K562 (cell line): ENCODE measurements around the gene CMTM5. TPM values are rescaled to one million over a fixed set of nuclear protein-coding genes. Genes with fewer than 3 reads are reported as not detected.

Experiments
- ATAC-seq: fragments of 200-7000 bp; cut with Tn5 transposase; 3 replicates; pipeline ENCODE4 v1.9.1; 2020; ENCODE audit warnings: moderate library complexity
- BruUV-seq: library from RNA; stranded (reverse); fragments of 400-500 nt; replicated peaks from 2 replicates; lab custom pipeline; 2021; lab: Mats Ljungman, UMichigan
- CTCF ChIA-PET: fragments of 300-600 bp; formaldehyde crosslinking; extraction: SDS; loops from one replicate; lab custom pipeline; 2021; ENCODE audit warnings: low intra/inter-chr PET ratio; lab: Yijun Ruan, JAX
- POLR2A ChIA-PET: fragments of 300-600, 350-650 bp; sonication (Branson Sonifier 250); formaldehyde crosslinking; extraction: SDS; loops from one replicate; lab custom pipeline; 2021; ENCODE audit warnings: antibody characterized with exemption, inconsistent platforms; lab: Yijun Ruan, JAX
- DNase-seq, 4 experiments: peaks; one replicate each; pipeline versions ENCODE4 v3.0.0 to v3.0.0-alpha.2; 2011 to 2018; ENCODE audit warnings: low spot score in 3 of 4, mixed read lengths in 3 of 4; ENCODE audit errors: extremely low read depth in 1 of 4
- FAIRE-seq: peaks from 2 replicates; lab custom pipeline; 2011; peaks lifted over from hg19 to GRCh38; lab: Jason Lieb, UNC
- H2AFZ ChIP-seq: 2 replicates; pipeline ENCODE4 v1.6.0; 2011; ENCODE audit warnings: low read depth, low read length, control low read depth, inconsistent platforms
- H3K27ac ChIP-seq: fragments of 200-600 bp; 3 replicates; pipeline ENCODE4 v1.8.0; 2011; ENCODE audit warnings: low read depth, mild to moderate bottlenecking, control low read depth, inconsistent platforms, low read length, moderate library complexity, mixed read lengths; ENCODE audit errors: extremely low read depth
- H3K27me3 ChIP-seq, 2 experiments: fragments of 300-600 bp in 1 of 2; 2 replicates in 1 of 2; 3 replicates in 1 of 2; pipeline versions ENCODE4 v1.6.0 to v1.8.0; 2011; ENCODE audit warnings: inconsistent platforms in 2 of 2, low read length in 2 of 2, mild to moderate bottlenecking in 1 of 2, mixed read lengths in 1 of 2, moderate library complexity in 1 of 2; ENCODE audit not compliant: control insufficient read depth in 2 of 2, insufficient read depth in 2 of 2
- H3K36me3 ChIP-seq: fragments of 300-600 bp; 3 replicates; pipeline ENCODE4 v1.8.0; 2011; ENCODE audit warnings: mild to moderate bottlenecking, low read length, inconsistent platforms; ENCODE audit not compliant: control insufficient read depth, insufficient read depth
- H3K4me1 ChIP-seq, 2 experiments: fragments of 200-600 bp in 1 of 2; replicated peaks in 1 of 2; 2 replicates in 1 of 2; 3 replicates in 1 of 2; pipeline versions ENCODE4 v1.5.1 to v1.8.0; 2011; ENCODE audit warnings: inconsistent platforms in 2 of 2, low read length in 2 of 2, mild to moderate bottlenecking in 1 of 2, mixed read lengths in 1 of 2, moderate library complexity in 1 of 2; ENCODE audit not compliant: control insufficient read depth in 2 of 2, insufficient read depth in 2 of 2
- H3K4me2 ChIP-seq: 2 replicates; pipeline ENCODE4 v1.6.1; 2011; ENCODE audit warnings: low read length, control low read depth, inconsistent platforms, mixed read lengths; ENCODE audit not compliant: insufficient read depth
- H3K4me3 ChIP-seq: fragments of 200-600 bp; sonication (generic), shearing (Covaris generic); 2 replicates; pipeline ENCODE4 v1.5.1; 2016; ENCODE audit warnings: control low read depth, inconsistent platforms
- H3K79me2 ChIP-seq: fragments of 200-600 bp; 3 replicates; pipeline ENCODE4 v1.8.0; 2011; ENCODE audit warnings: low read length, inconsistent platforms; ENCODE audit not compliant: control insufficient read depth, insufficient read depth
- H3K9ac ChIP-seq, 2 experiments: 2 replicates each; pipeline versions ENCODE4 v1.6.0 to v1.6.1; 2011; ENCODE audit warnings: low read depth in 2 of 2, low read length in 2 of 2, control low read depth in 1 of 2, inconsistent platforms in 1 of 2, mild to moderate bottlenecking in 1 of 2, mixed read lengths in 1 of 2; ENCODE audit not compliant: insufficient read depth in 1 of 2
- H3K9me1 ChIP-seq: one replicate; pipeline ENCODE4 v1.6.0; 2011; ENCODE audit warnings: inconsistent platforms, mild to moderate bottlenecking, low read length, moderate library complexity; ENCODE audit not compliant: control insufficient read depth, insufficient read depth
- H3K9me3 ChIP-seq: replicated peaks from 2 replicates; pipeline ENCODE4 v1.5.1; 2011; ENCODE audit warnings: low read depth, low read length, inconsistent platforms; ENCODE audit not compliant: control insufficient read depth, insufficient read depth
- H4K20me1 ChIP-seq: replicated peaks from 2 replicates; pipeline ENCODE4 v1.6.1; 2011; ENCODE audit warnings: low read length, inconsistent platforms, mixed read lengths; ENCODE audit not compliant: control insufficient read depth, insufficient read depth
- NELFE ChIP-seq: IDR thresholded peaks from 2 replicates; pipeline ENCODE4 v1.6.1; 2011; ENCODE audit warnings: mild to moderate bottlenecking; ENCODE audit not compliant: insufficient read depth, insufficient read length
- TBP ChIP-seq: optimal IDR thresholded peaks from 2 replicates; pipeline ENCODE3; 2011; ENCODE audit warnings: low read depth, low read length, improper control_type of control experiment
- WGBS: fragments of 100-300 bp; shearing (Covaris generic); methylation state at CpG from one replicate; pipeline ENCODE4 v1.1.6; 2016; ENCODE audit warnings: low coverage, mixed read lengths; ENCODE audit not compliant: insufficient coverage; ENCODE audit errors: missing lambda C conversion rate; 5-methylcytosine and 5-hydroxymethylcytosine counted together
- in situ Hi-C: fragments of 300-500 bp; cut with MboI; formaldehyde crosslinking; loops from 4 replicates; pipeline ENCODE4 v1.15.0; 2018; ENCODE audit warnings: inconsistent platforms, mixed read lengths
- intact Hi-C: fragments of 100-400 bp; cut with micrococcal nuclease; formaldehyde crosslinking; loops from 2 replicates; pipeline ENCODE4 v1.14.2; 2022
- polyA plus RNA-seq, 8 experiments: library from polyadenylated mRNA; depleted of rRNA in 4 of 8; stranded (reverse) in 5 of 8; unstranded in 3 of 8; fragments of >200 nt; fragmentation: Nextera tagmentation in 2 of 8; fragmentation: Illumina TruSeq in 1 of 8; extraction: Ambion mirVana in 2 of 8; extraction: Trizol in 1 of 8; gene quantifications; 2 replicates each; pipeline versions ENCODE4 v1.2.1 to v1.2.3, GENCODE V29; 2011 to 2014; ENCODE audit warnings: inconsistent platforms in 1 of 8, missing spikeins in 1 of 8
- total RNA-seq, 7 experiments: library from RNA; depleted of rRNA in 6 of 7; stranded (reverse); fragments of >200 nt in 6 of 7; fragmentation: Illumina TruSeq in 2 of 7; extraction: Trizol in 2 of 7; gene quantifications; 2 replicates each; pipeline versions ENCODE4 v1.2.1 to v1.2.3, GENCODE V29; 2011 to 2021; ENCODE audit warnings: low replicate concordance in 1 of 7
- TF ChIP-seq, protein P1 (sequence below), 2 experiments: IDR thresholded peaks in 1 of 2; conservative IDR thresholded peaks in 1 of 2; 2 replicates each; pipeline ENCODE4 v1.6.1; 2016; ENCODE audit warnings: low read depth in 2 of 2, mild to moderate bottlenecking in 1 of 2, missing compliant biosample characterization in 1 of 2, missing genetic modification characterization in 1 of 2, moderate library complexity in 1 of 2
- TF ChIP-seq, protein P2 (sequence below): fragments of 450-650 bp; IDR thresholded peaks from 2 replicates; pipeline ENCODE4 v1.7.1; 2018; ENCODE audit warnings: mild to moderate bottlenecking, low read depth; ENCODE audit not compliant: partially characterized antibody
- TF ChIP-seq, protein P3 (sequence below): sonication (generic); IDR thresholded peaks from 2 replicates; pipeline ENCODE4 v1.6.1; 2016

The CMTM5 gene
- total and polyA plus RNA-seq, 9 of the 15 experiments (the other 6 are each of a cell fraction or from before 2014, with no cell fraction given), result 0.21 TPM; not detected in 8

DNA sequence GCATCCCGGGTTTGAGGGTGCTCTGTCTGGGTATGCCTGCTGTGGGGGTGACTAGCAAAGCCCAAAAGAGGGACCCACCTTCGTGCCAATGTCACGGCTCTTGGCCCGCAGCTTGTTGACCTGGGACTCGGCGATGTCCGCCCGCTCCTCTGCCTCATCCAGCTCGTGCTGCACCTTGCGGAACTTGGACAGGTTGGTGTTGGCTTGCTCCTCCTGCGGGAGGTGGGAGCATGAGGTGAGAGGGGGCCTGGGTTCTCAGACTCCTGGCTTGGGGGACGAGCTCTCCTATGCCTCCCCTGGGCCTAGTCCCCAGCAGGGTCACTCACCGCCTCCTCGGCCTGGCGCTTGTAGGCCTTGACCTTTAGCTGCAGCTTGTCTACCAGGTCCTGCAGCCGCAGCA is 36.8 kb downstream of the CMTM5 start:
- intact Hi-C loops (no loop called here), in situ Hi-C loops (no loop called here)
- no peak overlapping the region for H3K4me3 ChIP-seq
- H3K9me3 ChIP-seq, result no peaks in the 10 kb centered on the region
- no peaks in the 10 kb centered on the region for H3K36me3 ChIP-seq
- no peak overlapping the region for H3K4me2 ChIP-seq
- H3K9me1 ChIP-seq, result no peaks in the 10 kb centered on the region
- peaks cover 23 to 83% of the 10 kb centered on the region in 2 experiments; a peak in 4 of 5 replicates for H3K27me3 ChIP-seq
- no peaks in the 10 kb centered on the region for H3K4me1 ChIP-seq
- DNase-seq, result no peak
- no peak for FAIRE-seq
- TF ChIP-seq, protein P1, sequence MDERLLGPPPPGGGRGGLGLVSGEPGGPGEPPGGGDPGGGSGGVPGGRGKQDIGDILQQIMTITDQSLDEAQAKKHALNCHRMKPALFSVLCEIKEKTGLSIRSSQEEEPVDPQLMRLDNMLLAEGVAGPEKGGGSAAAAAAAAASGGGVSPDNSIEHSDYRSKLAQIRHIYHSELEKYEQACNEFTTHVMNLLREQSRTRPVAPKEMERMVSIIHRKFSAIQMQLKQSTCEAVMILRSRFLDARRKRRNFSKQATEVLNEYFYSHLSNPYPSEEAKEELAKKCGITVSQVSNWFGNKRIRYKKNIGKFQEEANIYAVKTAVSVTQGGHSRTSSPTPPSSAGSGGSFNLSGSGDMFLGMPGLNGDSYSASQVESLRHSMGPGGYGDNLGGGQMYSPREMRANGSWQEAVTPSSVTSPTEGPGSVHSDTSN (CRISPR knock-in tag; IDR thresholded peaks at IDR 0.05; ENCODE audit: low read depth), result no peak
- TF ChIP-seq, protein P1 (tag; conservative IDR thresholded peaks at IDR 0.05; ENCODE audit: low read depth), result no peak
- no peak for TF ChIP-seq TBP
- TF ChIP-seq NELFE, result no peak
- TF ChIP-seq, protein P2, sequence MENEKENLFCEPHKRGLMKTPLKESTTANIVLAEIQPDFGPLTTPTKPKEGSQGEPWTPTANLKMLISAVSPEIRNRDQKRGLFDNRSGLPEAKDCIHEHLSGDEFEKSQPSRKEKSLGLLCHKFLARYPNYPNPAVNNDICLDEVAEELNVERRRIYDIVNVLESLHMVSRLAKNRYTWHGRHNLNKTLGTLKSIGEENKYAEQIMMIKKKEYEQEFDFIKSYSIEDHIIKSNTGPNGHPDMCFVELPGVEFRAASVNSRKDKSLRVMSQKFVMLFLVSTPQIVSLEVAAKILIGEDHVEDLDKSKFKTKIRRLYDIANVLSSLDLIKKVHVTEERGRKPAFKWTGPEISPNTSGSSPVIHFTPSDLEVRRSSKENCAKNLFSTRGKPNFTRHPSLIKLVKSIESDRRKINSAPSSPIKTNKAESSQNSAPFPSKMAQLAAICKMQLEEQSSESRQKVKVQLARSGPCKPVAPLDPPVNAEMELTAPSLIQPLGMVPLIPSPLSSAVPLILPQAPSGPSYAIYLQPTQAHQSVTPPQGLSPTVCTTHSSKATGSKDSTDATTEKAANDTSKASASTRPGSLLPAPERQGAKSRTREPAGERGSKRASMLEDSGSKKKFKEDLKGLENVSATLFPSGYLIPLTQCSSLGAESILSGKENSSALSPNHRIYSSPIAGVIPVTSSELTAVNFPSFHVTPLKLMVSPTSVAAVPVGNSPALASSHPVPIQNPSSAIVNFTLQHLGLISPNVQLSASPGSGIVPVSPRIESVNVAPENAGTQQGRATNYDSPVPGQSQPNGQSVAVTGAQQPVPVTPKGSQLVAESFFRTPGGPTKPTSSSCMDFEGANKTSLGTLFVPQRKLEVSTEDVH, result no peak
- TF ChIP-seq, protein P3, sequence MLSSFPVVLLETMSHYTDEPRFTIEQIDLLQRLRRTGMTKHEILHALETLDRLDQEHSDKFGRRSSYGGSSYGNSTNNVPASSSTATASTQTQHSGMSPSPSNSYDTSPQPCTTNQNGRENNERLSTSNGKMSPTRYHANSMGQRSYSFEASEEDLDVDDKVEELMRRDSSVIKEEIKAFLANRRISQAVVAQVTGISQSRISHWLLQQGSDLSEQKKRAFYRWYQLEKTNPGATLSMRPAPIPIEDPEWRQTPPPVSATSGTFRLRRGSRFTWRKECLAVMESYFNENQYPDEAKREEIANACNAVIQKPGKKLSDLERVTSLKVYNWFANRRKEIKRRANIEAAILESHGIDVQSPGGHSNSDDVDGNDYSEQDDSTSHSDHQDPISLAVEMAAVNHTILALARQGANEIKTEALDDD, result no peak
- TF ChIP-seq, all 486 proteins: peak for 0
- ChIA-PET CTCF (no interaction called here), POLR2A (interaction anchor here (0.9 kb wide), 1 partner anchor 26 kb away, joined by 3 read pairs; no protein-coding TSS in a partner anchor)
- ATAC-seq, result no peak
- no peak overlapping the region for H3K9ac ChIP-seq
- no peaks in the 10 kb centered on the region for H4K20me1 ChIP-seq
- no peaks in the 10 kb centered on the region for H3K79me2 ChIP-seq
- 10% methylated on average over 12 of the region's 16 CpGs for WGBS
- no peak overlapping the region for H3K27ac ChIP-seq
- H2AFZ ChIP-seq, result no peak overlapping the region
- BruUV-seq, result no TSS peak
